GM15510 (cell line): Measurements from ENCODE around the gene DMD.

Experiments
- POLR2A ChIP-seq: IDR thresholded peaks from 3 replicates; pipeline ENCODE4 v1.6.1; 2011; ENCODE audit warnings: borderline replicate concordance; ENCODE audit not compliant: insufficient read length; ENCODE audit errors: extremely low read depth

The DMD gene

GRCh38 chrX:31747411-31747810 lies 1463.9 kb downstream of the DMD start:
- TF ChIP-seq POLR2A = no peak

GRCh38 chrX:31743004-31743403 lies 1468.3 kb downstream of the DMD start:
- TF ChIP-seq POLR2A = no peak

GRCh38 chrX:31717474-31717873 lies 1493.9 kb downstream of the DMD start:
- no peak for TF ChIP-seq POLR2A

- no peak for TF ChIP-seq POLR2A
These were observed 1495.7 kb downstream of the DMD start for GRCh38 chrX:31715675-31716074.

- TF ChIP-seq POLR2A = no peak
These were observed 1496.6 kb downstream of the DMD start for GRCh38 chrX:31714797-31715196.

GRCh38 chrX:31713120-31713519 lies 1498.2 kb downstream of the DMD start:
- no peak for TF ChIP-seq POLR2A

GRCh38 chrX:31711166-31711565 lies 1500.2 kb downstream of the DMD start:
- no peak for TF ChIP-seq POLR2A

- TF ChIP-seq POLR2A = no peak
These were observed 1503.2 kb downstream of the DMD start for GRCh38 chrX:31708116-31708515.

- no peak for TF ChIP-seq POLR2A
These were observed 1504.9 kb downstream of the DMD start for GRCh38 chrX:31706466-31706865.

GRCh38 chrX:31705816-31706215 lies 1505.5 kb downstream of the DMD start:
- TF ChIP-seq POLR2A = no peak

- no peak for TF ChIP-seq POLR2A
These were observed 1506.4 kb downstream of the DMD start for GRCh38 chrX:31704938-31705337.

GRCh38 chrX:31702222-31702621 lies 1509.1 kb downstream of the DMD start:
- TF ChIP-seq POLR2A = no peak

- no peak for TF ChIP-seq POLR2A
These were observed 1513.9 kb downstream of the DMD start for GRCh38 chrX:31697294-31697916.

- TF ChIP-seq POLR2A = no peak
These were observed 1531.5 kb downstream of the DMD start for GRCh38 chrX:31679861-31680260.

- TF ChIP-seq POLR2A = no peak
These were observed 1541.1 kb downstream of the DMD start for GRCh38 chrX:31670245-31670644.

GRCh38 chrX:31665454-31665853 lies 1545.9 kb downstream of the DMD start:
- TF ChIP-seq POLR2A = no peak

GRCh38 chrX:31663172-31663571 lies 1548.2 kb downstream of the DMD start:
- TF ChIP-seq POLR2A = no peak
